H1 (cell line): Measurements from ENCODE around the gene PIK3CG. TPM values are rescaled to one million over a fixed set of nuclear protein-coding genes. Genes with fewer than 3 reads are reported as not detected.
"Not testable (repeated sequence)": the region's sequence is repeated elsewhere in the genome, so short reads cannot be mapped to it uniquely, and the experiment has no call there.

Source experiments
- CTCF ChIA-PET: fragments of 300-600 bp; sonication (Branson Sonifier 250); formaldehyde crosslinking; loops from one replicate; lab custom pipeline; 2021; ENCODE audit not compliant: partially characterized antibody; lab: Charles Lee
- POLR2A ChIA-PET: fragments of 300-600 bp; sonication (Branson Sonifier 250); formaldehyde crosslinking; loops from one replicate; lab custom pipeline; 2021; ENCODE audit warnings: inconsistent platforms; ENCODE audit not compliant: partially characterized antibody; lab: Charles Lee
- DNase-seq, 2 experiments: peaks; one replicate each; pipeline versions ENCODE4 v3.0.0 to v3.0.0-alpha.2; 2010 to 2022; ENCODE audit warnings: low spot score in 2 of 2, low read depth in 1 of 2, mixed read lengths in 1 of 2
- FAIRE-seq: peaks from 2 replicates; lab custom pipeline; 2011; peaks lifted over from hg19 to GRCh38; lab: Jason Lieb, UNC
- H2AFZ ChIP-seq: 2 replicates; pipeline ENCODE4 v1.8.1; 2012; ENCODE audit warnings: low read length, inconsistent platforms
- H2AK5ac ChIP-seq: 2 replicates; pipeline ENCODE4 v1.6.1; 2013; ENCODE audit warnings: low read depth, low read length
- H2BK120ac ChIP-seq: replicated peaks from 2 replicates; pipeline ENCODE3; 2013; ENCODE audit warnings: low read depth, low read length, inconsistent platforms
- H2BK12ac ChIP-seq: 2 replicates; pipeline ENCODE4 v1.6.1; 2013; ENCODE audit warnings: low read depth, low read length
- H2BK15ac ChIP-seq: 2 replicates; pipeline ENCODE4 v1.6.1; 2013; ENCODE audit warnings: low read length
- H2BK20ac ChIP-seq: 2 replicates; pipeline ENCODE4 v1.6.1; 2013; ENCODE audit warnings: low read length
- H2BK5ac ChIP-seq: 2 replicates; pipeline ENCODE4 v1.6.1; 2013; ENCODE audit warnings: low read depth, low read length
- H3K14ac ChIP-seq: 2 replicates; pipeline ENCODE4 v1.6.1; 2013; ENCODE audit warnings: inconsistent platforms; ENCODE audit not compliant: insufficient read length
- H3K18ac ChIP-seq: 2 replicates; pipeline ENCODE4 v1.6.1; 2013; ENCODE audit warnings: low read length; ENCODE audit errors: extremely low read depth
- H3K23ac ChIP-seq: 2 replicates; pipeline ENCODE4 v1.6.1; 2013; ENCODE audit warnings: inconsistent platforms; ENCODE audit not compliant: insufficient read length
- H3K23me2 ChIP-seq: 2 replicates; pipeline ENCODE4 v1.6.1; 2013; ENCODE audit warnings: low read depth, low read length
- H3K27ac ChIP-seq: 2 replicates; pipeline ENCODE4 v1.6.1; 2011; ENCODE audit warnings: low read depth, low read length, inconsistent platforms
- H3K27me3 ChIP-seq, 4 experiments: replicated peaks in 1 of 4; 1 replicate in 1 of 4; 2 replicates in 3 of 4; pipeline versions ENCODE4 v1.6.1 to v1.8.1; 2011 to 2013; ENCODE audit warnings: low read length in 3 of 4, mild to moderate bottlenecking in 3 of 4, inconsistent platforms in 2 of 4, mixed read lengths in 2 of 4, moderate library complexity in 1 of 4; ENCODE audit not compliant: control insufficient read depth in 3 of 4, insufficient read depth in 3 of 4; ENCODE audit errors: extremely low read depth in 1 of 4
- H3K36me3 ChIP-seq, 4 experiments: 2 replicates each; pipeline versions ENCODE4 v1.6.1 to v1.8.1; 2011 to 2013; ENCODE audit warnings: mild to moderate bottlenecking in 4 of 4, low read length in 3 of 4, moderate library complexity in 2 of 4, control low read depth in 1 of 4, inconsistent platforms in 1 of 4; ENCODE audit not compliant: insufficient read depth in 4 of 4, control insufficient read depth in 2 of 4
- H3K4ac ChIP-seq: replicated peaks from 2 replicates; pipeline ENCODE3; 2013; ENCODE audit warnings: low read length, low read depth, mixed read lengths, inconsistent platforms; ENCODE audit not compliant: insufficient read length
- H3K4me1 ChIP-seq, 4 experiments: replicated peaks in 1 of 4; 1 replicate in 1 of 4; 2 replicates in 3 of 4; pipeline versions ENCODE4 v1.6.1 to v1.8.1; 2011 to 2013; ENCODE audit warnings: low read length in 3 of 4, inconsistent platforms in 2 of 4, mixed read lengths in 1 of 4; ENCODE audit not compliant: insufficient read depth in 4 of 4, control insufficient read depth in 3 of 4
- H3K4me2 ChIP-seq, 2 experiments: 2 replicates each; pipeline versions ENCODE4 v1.6.1 to v1.8.1; 2011 to 2013; ENCODE audit warnings: low read depth in 2 of 2, low read length in 2 of 2, control low read depth in 1 of 2, inconsistent platforms in 1 of 2, mild to moderate bottlenecking in 1 of 2; ENCODE audit not compliant: insufficient read depth in 1 of 2
- H3K4me3 ChIP-seq, 4 experiments: fragments of 200-600, 300-600 bp in 1 of 4; sonication (generic), shearing (Covaris generic), sonication (Bioruptor Twin) in 1 of 4; 2 replicates each; pipeline versions ENCODE4 v1.5.1 to v1.8.1; 2011 to 2016; ENCODE audit warnings: low read length in 4 of 4, low read depth in 3 of 4, control low read depth in 2 of 4, inconsistent platforms in 2 of 4, mild to moderate bottlenecking in 2 of 4, mixed read lengths in 1 of 4, moderate library complexity in 1 of 4; ENCODE audit not compliant: insufficient read depth in 2 of 4; ENCODE audit errors: extremely low read depth in 1 of 4
- H3K56ac ChIP-seq: replicated peaks from 2 replicates; pipeline ENCODE3; 2013; ENCODE audit warnings: low read depth, mild to moderate bottlenecking, mixed read lengths, low read length, inconsistent platforms; ENCODE audit not compliant: insufficient read length
- H3K79me1 ChIP-seq: 2 replicates; pipeline ENCODE4 v1.6.1; 2013; ENCODE audit warnings: low read depth, low read length, control low read depth
- H3K79me2 ChIP-seq, 2 experiments: 2 replicates each; pipeline versions ENCODE4 v1.6.1 to v1.8.1; 2012 to 2013; ENCODE audit warnings: low read length in 2 of 2, mild to moderate bottlenecking in 2 of 2, inconsistent platforms in 1 of 2; ENCODE audit not compliant: insufficient read depth in 2 of 2, control insufficient read depth in 1 of 2
- H3K9ac ChIP-seq, 4 experiments: replicated peaks in 1 of 4; 1 replicate in 1 of 4; 2 replicates in 3 of 4; pipeline versions ENCODE4 v1.6.1 to v1.8.1; 2011 to 2013; ENCODE audit warnings: low read depth in 3 of 4, low read length in 3 of 4, control low read depth in 2 of 4, mild to moderate bottlenecking in 2 of 4, moderate library complexity in 2 of 4, inconsistent platforms in 1 of 4; ENCODE audit errors: extremely low read depth in 1 of 4
- H3K9me3 ChIP-seq, 2 experiments: 2 replicates each; pipeline versions ENCODE4 v1.6.1 to v1.8.1; 2012 to 2013; ENCODE audit warnings: mild to moderate bottlenecking in 2 of 2, moderate library complexity in 2 of 2, control low read depth in 1 of 2, inconsistent platforms in 1 of 2, low read depth in 1 of 2, low read length in 1 of 2, mixed read lengths in 1 of 2; ENCODE audit not compliant: insufficient read depth in 2 of 2
- H4K20me1 ChIP-seq, 2 experiments: replicated peaks in 1 of 2; 2 replicates each; pipeline versions ENCODE3 to v1.8.1; 2011 to 2013; ENCODE audit warnings: inconsistent platforms in 2 of 2, low read length in 2 of 2, mild to moderate bottlenecking in 1 of 2; ENCODE audit not compliant: insufficient read depth in 2 of 2, control insufficient read depth in 1 of 2
- H4K5ac ChIP-seq: 2 replicates; pipeline ENCODE4 v1.6.1; 2013; ENCODE audit warnings: low read length, low read depth, mixed read lengths, inconsistent platforms; ENCODE audit not compliant: insufficient read length
- H4K8ac ChIP-seq: 2 replicates; pipeline ENCODE4 v1.8.0; 2013; ENCODE audit warnings: mild to moderate bottlenecking, moderate library complexity, low read length, inconsistent platforms; ENCODE audit not compliant: insufficient read depth; ENCODE audit errors: extremely low read depth
- H4K91ac ChIP-seq: replicated peaks from 2 replicates; pipeline ENCODE3; 2013; ENCODE audit warnings: low read length, mixed read lengths, inconsistent platforms; ENCODE audit not compliant: insufficient read length
- WGBS, 2 experiments: shearing (Covaris generic) in 1 of 2; methylation state at CpG; one replicate each; pipeline versions ENCODE4 v1.1.6 to v1.1.7; 2013 to 2015; ENCODE audit warnings: low lambda C conversion rate in 2 of 2, mixed read lengths in 2 of 2, inconsistent platforms in 1 of 2, low coverage in 1 of 2, missing lambda C conversion rate in 1 of 2; ENCODE audit not compliant: insufficient replicate concordance in 2 of 2, insufficient coverage in 1 of 2, insufficient read length in 1 of 2; ENCODE audit errors: extremely low coverage in 1 of 2, missing lambda C conversion rate in 1 of 2; 5-methylcytosine and 5-hydroxymethylcytosine counted together
- polyA plus RNA-seq, 7 experiments: library from polyadenylated mRNA; depleted of rRNA in 3 of 7; stranded (reverse) in 5 of 7; unstranded in 2 of 7; fragments of >200 nt in 5 of 7; fragments of 200-250 nt in 2 of 7; gene quantifications; 1 replicate in 5 of 7; 2 replicates in 1 of 7; 4 replicates in 1 of 7; pipeline versions ENCODE4 v1.2.1 to v1.2.3, GENCODE V29; 2011 to 2013; ENCODE audit warnings: missing spikeins in 2 of 7, mixed read lengths in 2 of 7
- total RNA-seq: library from RNA; stranded (reverse); fragmentation: NEBNext Ultra II Directional; extraction: Animal tissue kit (Norgen Biotek cat#: 25700); gene quantifications from 2 replicates; pipeline ENCODE4 v1.2.1, GENCODE V29; 2021

Gene PIK3CG
- total and polyA plus RNA-seq, 2 of the 8 experiments (the other 6 are each of a cell fraction or from before 2014, with no cell fraction given): not detected

DNA sequence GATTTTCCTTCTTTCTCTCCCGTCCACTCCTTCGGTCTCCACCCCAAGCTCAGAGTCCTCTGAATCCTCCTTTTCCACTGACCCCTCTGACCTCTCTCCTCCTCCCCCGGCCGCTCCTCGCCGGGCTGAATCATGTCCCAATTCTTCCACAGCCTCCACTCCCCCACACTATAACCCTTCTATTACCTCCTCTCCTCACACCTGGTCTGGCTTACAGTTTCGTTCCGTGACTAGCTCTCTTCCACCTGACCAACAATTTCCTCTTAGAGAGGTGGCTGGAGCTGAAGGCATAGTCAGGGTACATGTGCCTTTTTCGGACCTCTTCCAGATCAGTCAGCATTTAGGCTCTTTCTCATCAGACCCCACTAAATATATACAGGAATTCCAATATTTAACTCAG, 34.2 kb upstream of the PIK3CG start:
- H4K20me1 ChIP-seq, H2AFZ ChIP-seq, H4K5ac ChIP-seq, H3K9me3 ChIP-seq, H2BK20ac ChIP-seq, H3K23me2 ChIP-seq, CTCF ChIA-PET, H3K56ac ChIP-seq, H3K4ac ChIP-seq, FAIRE-seq, H2AK5ac ChIP-seq, H3K4me3 ChIP-seq, H3K4me1 ChIP-seq, H3K4me2 ChIP-seq, H2BK120ac ChIP-seq, H3K27ac ChIP-seq, H2BK15ac ChIP-seq, H3K27me3 ChIP-seq, H2BK5ac ChIP-seq, H2BK12ac ChIP-seq, POLR2A ChIA-PET, H4K8ac ChIP-seq, H3K23ac ChIP-seq, DNase-seq, H3K79me2 ChIP-seq, H3K18ac ChIP-seq, H4K91ac ChIP-seq, H3K9ac ChIP-seq, H3K79me1 ChIP-seq, H3K14ac ChIP-seq, H3K36me3 ChIP-seq: not testable (repeated sequence)
- WGBS, 2 experiments: 98% methylated on average over 3 of the region's 9 CpGs; no CpG with 5 or more reads in 1 of the 2 experiments
